GM19238 (cell line): Measurements from ENCODE around the gene KCNE4.

Source experiments
- DNase-seq: peaks from one replicate; pipeline ENCODE4 v3.0.0; 2011; ENCODE audit warnings: low spot score; ENCODE audit not compliant: insufficient read length

KCNE4 gene

GRCh38 chr2:223040527-223040926 is 11.5 kb upstream of the KCNE4 start:
- DNase-seq: no peak

GRCh38 chr2:223041527-223042109 is 10.4 kb upstream of the KCNE4 start:
- DNase-seq: no peak

- DNase-seq: no peak
Observed at GRCh38 chr2:223042284-223042683, 9.7 kb upstream of the KCNE4 start.

- no peak for DNase-seq
Observed at GRCh38 chr2:223042704-223043118, 9.3 kb upstream of the KCNE4 start.

GRCh38 chr2:223043164-223043941 is 8.6 kb upstream of the KCNE4 start:
- DNase-seq: no peak

DNA sequence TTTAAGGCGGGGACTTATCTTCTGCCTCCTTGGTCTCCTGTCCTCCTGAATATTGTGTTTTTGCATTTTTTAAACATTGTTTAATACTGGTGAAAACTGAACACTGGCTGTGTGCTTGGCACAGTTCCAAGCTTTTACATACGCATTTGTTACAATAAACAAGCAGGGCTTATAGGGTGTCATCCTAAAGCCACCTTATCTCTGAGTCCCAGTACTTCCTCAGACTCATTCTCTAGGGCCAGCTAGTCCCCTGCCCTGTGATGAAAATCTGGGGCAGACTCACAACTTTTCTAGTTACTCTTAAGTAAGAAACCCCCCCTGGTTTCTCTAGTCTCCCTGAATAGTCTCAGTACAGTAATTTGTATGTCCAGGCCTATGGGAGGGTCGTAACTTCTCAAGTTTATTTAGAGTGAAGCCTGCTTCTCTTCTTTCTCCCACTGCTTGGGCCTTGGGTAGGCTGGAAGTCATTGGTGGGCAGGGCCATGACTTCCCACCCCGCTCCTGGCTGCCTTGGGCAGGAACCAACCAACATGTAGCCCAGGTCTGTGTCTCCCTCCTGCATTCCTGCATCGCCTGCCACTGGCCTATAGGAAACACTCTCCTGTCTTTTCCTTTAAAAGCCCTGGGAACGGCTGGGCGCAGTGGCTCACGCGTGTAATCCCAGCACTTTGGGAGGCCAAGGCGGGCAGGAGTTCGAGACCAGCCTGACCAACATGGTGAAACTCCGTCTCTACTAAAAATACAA is 7.7 kb upstream of the KCNE4 start:
- DNase-seq: no peak

DNA sequence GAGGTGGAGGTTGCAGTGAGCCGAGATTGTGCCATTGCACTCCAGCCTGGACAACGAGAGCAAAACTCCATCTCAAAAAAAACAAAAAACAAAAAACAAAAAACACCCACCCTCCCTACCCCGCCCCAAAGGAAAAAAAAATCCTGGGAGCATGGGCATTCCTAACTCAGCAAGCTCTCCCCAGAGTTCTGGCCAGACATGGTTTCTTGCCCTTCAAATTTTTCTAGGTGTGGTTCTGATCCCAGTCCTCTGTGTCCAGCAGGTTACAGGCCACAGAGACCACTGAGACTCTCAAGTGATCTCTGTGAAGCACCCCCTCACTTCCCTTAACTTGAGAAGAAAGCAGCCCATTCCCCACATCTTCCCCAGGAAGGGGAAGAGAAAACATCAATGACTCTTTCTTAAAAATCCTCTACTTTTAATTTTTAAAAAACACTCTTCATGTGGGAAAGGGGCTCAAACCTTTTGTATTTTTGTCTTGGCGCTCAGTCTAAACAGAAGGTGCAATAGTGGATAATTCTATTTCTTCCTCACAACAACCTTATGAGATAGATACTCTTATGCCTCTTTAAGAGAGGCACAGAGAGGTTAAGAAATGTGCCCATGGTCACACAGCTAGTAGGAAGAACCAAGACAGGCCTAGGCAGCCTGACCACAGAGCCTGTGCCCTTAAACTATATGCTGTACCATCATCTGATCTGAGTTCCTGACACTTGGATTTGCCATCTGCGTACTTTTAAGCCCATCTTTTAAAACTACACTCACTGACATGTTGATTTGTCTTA is 6.9 kb upstream of the KCNE4 start:
- DNase-seq: no peak

DNA sequence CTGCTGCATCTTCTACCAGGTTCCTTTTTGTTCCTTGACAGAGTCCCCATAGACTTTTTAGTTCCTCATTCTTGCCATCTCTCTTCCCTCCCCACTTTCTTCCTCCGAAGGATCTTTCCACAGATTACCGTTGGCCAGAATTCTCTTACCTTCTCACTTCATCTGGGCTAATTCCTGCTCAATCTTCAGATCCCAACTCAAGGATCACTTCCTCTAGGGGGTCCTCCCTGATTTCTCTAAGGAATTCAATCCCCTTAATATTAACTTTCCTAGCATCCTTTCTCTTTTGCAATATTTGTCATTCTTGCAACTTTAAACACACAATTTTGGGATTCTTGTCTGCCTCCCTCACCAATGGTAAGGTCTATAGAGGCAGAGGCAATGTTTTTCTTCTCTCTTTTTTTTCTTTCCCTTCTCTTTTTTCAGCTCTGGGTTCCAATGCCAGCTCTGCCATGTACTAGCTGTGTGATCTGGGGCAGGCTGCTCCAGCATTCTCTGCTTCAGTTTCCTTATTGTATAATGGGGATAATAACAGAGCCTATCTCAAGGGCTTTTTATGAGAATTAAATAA is 5.4 kb upstream of the KCNE4 start:
- DNase-seq: no peak

- DNase-seq: no peak
Observed at GRCh38 chr2:223047260-223047761, 4.7 kb upstream of the KCNE4 start.

GRCh38 chr2:223048519-223048918 is 3.5 kb upstream of the KCNE4 start:
- no peak for DNase-seq

DNA sequence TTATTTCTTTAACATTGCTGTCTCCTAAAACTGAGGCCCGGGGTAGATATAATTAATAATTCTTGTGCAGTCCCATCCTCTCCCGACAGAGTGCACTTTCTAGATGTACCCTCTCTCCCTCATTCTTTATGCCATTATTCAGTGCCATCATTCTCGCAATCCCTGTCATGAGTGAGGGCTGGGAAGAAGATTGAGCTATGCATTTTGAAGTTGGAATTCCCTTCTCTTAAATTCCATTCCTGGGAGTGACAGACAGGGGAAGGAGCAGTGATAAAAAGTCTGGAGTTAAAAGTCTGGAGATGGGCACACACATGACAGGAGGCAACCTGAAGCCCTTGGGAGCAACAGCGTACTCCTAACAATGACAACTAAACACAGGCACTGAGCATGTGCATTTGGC is 2.6 kb upstream of the KCNE4 start:
- DNase-seq: no peak

DNA sequence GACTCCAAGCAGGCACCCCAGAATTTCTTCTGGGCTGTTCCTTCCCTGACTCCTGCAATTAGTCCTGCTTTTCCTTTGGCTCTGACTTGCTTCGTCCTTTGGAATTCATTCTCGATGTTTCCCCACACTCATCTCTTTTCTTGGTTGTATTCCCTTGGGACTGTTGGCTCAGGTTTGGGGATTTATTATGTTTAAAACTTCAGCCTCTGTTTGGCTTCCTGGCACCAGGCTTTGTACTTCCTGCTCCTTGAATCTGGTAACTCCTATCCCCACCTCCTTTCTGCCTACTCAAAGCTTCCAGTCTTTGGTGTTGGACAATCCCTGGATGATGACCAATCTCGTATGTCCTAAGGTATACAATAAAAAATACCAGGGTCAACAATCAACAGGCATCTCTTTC is 1.8 kb upstream of the KCNE4 start:
- no peak for DNase-seq

DNA sequence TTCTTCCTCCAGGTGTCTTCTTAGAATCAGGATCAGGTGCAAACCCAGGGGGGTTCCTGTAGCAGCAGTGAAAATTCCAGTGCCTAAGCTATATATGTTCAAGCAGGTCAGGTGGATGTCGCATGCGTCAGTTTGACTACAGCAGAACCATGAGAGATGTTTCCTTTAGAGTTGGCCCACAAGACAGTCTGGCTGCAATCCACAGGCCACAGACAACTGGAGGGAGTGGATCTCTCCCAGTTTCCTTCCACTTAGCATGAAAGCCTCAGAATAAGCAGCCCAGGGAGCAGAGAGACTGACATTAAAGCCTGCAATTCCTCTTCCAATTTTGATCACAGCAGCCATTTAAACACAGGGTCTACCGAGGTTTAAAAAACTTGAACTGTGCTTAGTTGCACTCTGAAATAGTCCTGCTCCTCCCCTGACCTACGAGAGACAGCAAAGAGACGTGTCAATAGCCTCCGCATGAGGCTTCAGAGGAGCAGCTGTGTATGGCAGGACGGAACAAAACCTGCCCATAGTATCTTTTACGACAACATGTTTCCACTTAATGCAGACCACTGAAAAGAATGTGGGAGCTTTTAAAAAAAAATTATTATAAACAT is 988 bp upstream of the KCNE4 start:
- no peak for DNase-seq

DNA sequence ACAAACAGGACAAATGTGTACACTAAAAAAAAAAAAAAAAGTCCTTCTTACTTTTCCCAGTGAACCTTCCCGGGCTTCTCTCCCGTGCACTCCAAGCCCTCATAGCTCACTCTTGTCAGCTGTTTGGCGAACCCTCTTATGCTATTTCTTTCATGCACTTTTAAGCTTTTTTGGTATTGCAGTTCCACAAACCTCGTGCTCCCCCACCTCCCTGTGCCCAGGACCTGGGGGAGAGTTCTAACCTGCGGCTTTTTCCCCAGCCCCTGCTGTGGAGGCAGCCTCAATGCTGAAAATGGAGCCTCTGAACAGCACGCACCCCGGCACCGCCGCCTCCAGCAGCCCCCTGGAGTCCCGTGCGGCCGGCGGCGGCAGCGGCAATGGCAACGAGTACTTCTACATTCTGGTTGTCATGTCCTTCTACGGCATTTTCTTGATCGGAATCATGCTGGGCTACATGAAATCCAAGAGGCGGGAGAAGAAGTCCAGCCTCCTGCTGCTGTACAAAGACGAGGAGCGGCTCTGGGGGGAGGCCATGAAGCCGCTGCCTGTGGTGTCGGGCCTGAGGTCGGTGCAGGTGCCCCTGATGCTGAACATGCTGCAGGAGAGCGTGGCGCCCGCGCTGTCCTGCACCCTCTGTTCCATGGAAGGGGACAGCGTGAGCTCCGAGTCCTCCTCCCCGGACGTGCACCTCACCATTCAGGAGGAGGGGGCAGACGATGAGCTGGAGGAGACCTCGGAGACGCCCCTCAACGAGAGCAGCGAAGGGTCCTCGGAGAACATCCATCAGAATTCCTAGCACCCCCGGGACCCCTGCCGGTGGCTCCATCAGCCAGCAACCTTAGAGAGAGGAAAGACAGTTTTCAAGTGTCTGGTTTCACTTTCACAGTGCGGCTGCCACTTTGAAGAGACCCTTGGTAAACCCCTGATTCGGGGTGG is 826 bp downstream of the KCNE4 start:
- no peak for DNase-seq

DNA sequence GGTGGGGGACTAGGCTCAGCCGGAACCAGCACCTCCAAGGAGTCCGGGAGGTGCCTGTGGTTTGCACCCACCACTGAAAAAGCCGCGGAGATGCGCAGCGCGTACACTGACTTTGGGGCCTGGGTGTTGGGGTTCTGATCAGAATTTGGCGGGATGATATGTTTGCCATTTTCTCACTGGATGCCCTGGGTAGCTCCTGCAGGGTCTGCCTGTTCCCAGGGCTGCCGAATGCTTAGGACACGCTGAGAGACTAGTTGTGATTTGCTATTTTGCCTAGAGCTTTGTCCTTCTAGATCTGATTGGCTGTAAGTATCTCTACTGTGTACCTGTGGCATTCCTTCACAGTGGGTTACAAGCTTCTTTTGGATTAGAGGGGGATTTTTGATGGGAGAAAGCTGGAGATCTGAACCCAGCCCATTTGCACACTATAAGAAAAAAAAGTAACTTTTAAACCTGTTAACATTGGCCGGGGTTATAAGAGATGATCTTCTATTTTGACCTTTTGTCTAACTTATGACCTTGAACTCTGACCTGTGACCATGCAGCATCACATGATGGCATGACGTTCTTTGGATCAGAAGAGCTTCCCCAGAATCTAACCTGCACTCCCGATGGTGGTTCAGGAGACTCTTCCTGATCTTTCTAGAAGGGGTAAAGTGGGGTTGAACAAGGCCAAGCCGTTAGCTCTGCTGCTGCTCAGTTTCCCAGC is 1.6 kb downstream of the KCNE4 start:
- DNase-seq: no peak

- no peak for DNase-seq
Observed at GRCh38 chr2:223054193-223054781, 2.3 kb downstream of the KCNE4 start.

DNA sequence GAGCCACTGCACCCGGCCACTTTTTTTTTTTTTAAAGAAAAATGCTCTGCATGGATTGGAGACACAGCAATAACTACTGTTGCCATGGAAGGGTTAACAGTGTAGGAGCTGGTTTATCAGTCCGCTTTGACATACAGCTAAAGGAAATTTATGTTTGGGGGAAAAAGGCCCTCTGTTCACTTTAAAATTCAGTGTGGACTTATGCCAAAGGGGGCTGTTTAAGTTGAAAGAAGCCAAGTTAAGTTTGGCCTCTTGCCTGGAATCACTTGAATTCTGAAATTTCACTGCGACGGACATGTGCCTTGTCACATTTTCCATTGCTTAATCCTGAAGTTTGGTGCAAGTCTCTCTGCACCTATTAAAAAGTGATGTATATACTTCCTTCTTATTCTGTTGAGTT is 3.1 kb downstream of the KCNE4 start:
- DNase-seq: no peak

- DNase-seq: no peak
Observed at GRCh38 chr2:223055836-223056235, 3.8 kb downstream of the KCNE4 start.
